SK-N-SH treated with all-trans-retinoic acid at 6 μM for 48 hours (cell line): ENCODE measurements around the gene ERI2.

Experiments
- BACH2 ChIP-seq: fragments of 250-450 bp; sonication (Bioruptor Pico); IDR thresholded peaks from 2 replicates; pipeline ENCODE4 v1.9.0; 2021; ENCODE audit warnings: mild to moderate bottlenecking, borderline replicate concordance
- CSDC2 ChIP-seq: fragments of 250-450 bp; sonication (Bioruptor Pico); IDR thresholded peaks from 2 replicates; pipeline ENCODE4 v1.5.0; 2020; ENCODE audit warnings: mild to moderate bottlenecking, moderate library complexity
- GLIS3 ChIP-seq: fragments of 250-450 bp; sonication (Bioruptor Pico); IDR thresholded peaks from 2 replicates; pipeline ENCODE4 v1.5.0; 2020; ENCODE audit warnings: mild to moderate bottlenecking, moderate library complexity
- OSR1 ChIP-seq: fragments of 250-450 bp; sonication (Bioruptor Pico); IDR thresholded peaks from 2 replicates; pipeline ENCODE4 v1.8.0; 2022; ENCODE audit warnings: moderate library complexity, mild to moderate bottlenecking, inconsistent platforms
- RARB ChIP-seq: fragments of 250-450 bp; sonication (Bioruptor Pico); IDR thresholded peaks from 2 replicates; pipeline ENCODE4 v1.8.0; 2021; ENCODE audit warnings: mild to moderate bottlenecking, moderate library complexity
- SNAI2 ChIP-seq: fragments of 250-450 bp; sonication (Bioruptor Pico); IDR thresholded peaks from 2 replicates; pipeline ENCODE4 v1.5.0; 2020; ENCODE audit warnings: mild to moderate bottlenecking, moderate library complexity
- TCF4 ChIP-seq: fragments of 250-450 bp; sonication (Bioruptor Pico); IDR thresholded peaks from 2 replicates; pipeline ENCODE4 v1.8.0; 2021; ENCODE audit warnings: mild to moderate bottlenecking, moderate library complexity, borderline replicate concordance
- TOX ChIP-seq: fragments of 250-450 bp; sonication (Bioruptor Pico); IDR thresholded peaks from 2 replicates; pipeline ENCODE4 v1.8.0; 2021; ENCODE audit warnings: mild to moderate bottlenecking, moderate library complexity, borderline replicate concordance
- ZFP3 ChIP-seq: fragments of 250-450 bp; sonication (Bioruptor Pico); IDR thresholded peaks from 2 replicates; pipeline ENCODE4 v1.5.0; 2020; ENCODE audit warnings: mild to moderate bottlenecking, moderate library complexity
- ZNF565 ChIP-seq: fragments of 450-650 bp; formaldehyde crosslinking; conservative IDR thresholded peaks from 2 replicates; pipeline ENCODE4 v1.5.0; 2020; ENCODE audit warnings: low read depth, mild to moderate bottlenecking, moderate library complexity
- ZNF70 ChIP-seq: fragments of 450-650 bp; formaldehyde crosslinking; IDR thresholded peaks from 2 replicates; pipeline ENCODE4 v1.5.0; 2020; ENCODE audit warnings: mild to moderate bottlenecking, moderate library complexity
- ZNF8 ChIP-seq: fragments of 450-650 bp; formaldehyde crosslinking; IDR thresholded peaks from 2 replicates; pipeline ENCODE4 v1.5.0; 2020; ENCODE audit warnings: mild to moderate bottlenecking, moderate library complexity
- TF ChIP-seq, protein P1 (sequence below): fragments of 250-450 bp; sonication (Bioruptor Pico); IDR thresholded peaks from 2 replicates; pipeline ENCODE4 v1.8.0; 2021; ENCODE audit warnings: low read depth, mild to moderate bottlenecking, moderate library complexity, borderline replicate concordance

DNA sequence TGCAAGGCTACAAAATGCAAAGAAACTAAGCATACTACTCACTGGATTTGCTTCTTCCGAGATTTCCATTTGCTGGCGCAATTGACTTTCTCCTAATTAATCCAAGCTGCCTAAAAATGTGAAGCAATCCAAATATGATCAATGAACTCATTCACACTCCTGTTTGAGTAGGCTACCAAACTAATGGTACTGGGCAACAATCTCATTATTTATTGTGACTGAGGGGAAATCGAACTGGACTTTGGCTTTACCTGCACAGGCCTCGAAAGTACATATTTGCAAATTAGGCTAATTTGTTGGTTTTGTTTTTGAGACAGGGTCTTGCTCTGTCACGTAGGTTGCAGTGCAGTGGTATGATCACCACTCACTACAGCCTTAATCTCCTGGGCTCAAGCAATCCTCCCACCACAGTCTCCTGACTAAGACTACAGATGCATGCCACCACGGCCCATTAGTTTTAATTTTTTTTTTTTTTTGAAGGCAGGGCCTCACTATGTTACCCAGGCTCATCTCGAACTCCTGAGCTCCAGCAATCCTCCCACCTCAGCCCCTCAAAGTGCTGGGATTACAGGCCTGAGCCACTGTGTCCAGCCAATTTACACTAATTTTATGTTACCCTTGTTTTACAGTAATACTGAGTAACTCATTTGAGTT is 2.6 kb downstream of the ERI2 start:
- TF ChIP-seq ZNF565 (CRISPR knock-in tag) (no peak), GLIS3 (CRISPR knock-in tag) (no peak), CSDC2 (CRISPR knock-in tag) (no peak), SNAI2 (CRISPR knock-in tag) (no peak), ZNF8 (CRISPR knock-in tag) (no peak), TOX (no peak), RARB (no peak), ZFP3 (CRISPR knock-in tag) (no peak), OSR1 (CRISPR knock-in tag) (no peak), ZNF70 (no peak), BACH2 (CRISPR knock-in tag) (no peak), TCF4 (CRISPR knock-in tag) (no peak)
- TF ChIP-seq, protein P1, sequence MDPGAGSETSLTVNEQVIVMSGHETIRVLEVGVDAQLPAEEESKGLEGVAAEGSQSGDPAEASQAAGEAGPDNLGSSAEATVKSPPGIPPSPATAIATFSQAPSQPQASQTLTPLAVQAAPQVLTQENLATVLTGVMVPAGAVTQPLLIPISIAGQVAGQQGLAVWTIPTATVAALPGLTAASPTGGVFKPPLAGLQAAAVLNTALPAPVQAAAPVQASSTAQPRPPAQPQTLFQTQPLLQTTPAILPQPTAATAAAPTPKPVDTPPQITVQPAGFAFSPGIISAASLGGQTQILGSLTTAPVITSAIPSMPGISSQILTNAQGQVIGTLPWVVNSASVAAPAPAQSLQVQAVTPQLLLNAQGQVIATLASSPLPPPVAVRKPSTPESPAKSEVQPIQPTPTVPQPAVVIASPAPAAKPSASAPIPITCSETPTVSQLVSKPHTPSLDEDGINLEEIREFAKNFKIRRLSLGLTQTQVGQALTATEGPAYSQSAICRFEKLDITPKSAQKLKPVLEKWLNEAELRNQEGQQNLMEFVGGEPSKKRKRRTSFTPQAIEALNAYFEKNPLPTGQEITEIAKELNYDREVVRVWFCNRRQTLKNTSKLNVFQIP (CRISPR knock-in tag), result no peak
